Spinal cord (tissue), 10 donors: Measurements from ENCODE around the gene GRK2. TPM values are rescaled to one million over a fixed set of nuclear protein-coding genes. Genes with fewer than 3 reads are reported as not detected.
"Not testable (repeated sequence)": the region's sequence is repeated elsewhere in the genome, so short reads cannot be mapped to it uniquely, and the experiment has no call there.

Experiments
- DNase-seq, 6 donors: peaks; one replicate each; pipeline versions ENCODE4 v3.0.0 to v3.0.0-alpha.2; 2013 to 2015; ENCODE audit warnings: low spot score in 6 of 6, low read depth in 4 of 6
- H3K27ac ChIP-seq: one replicate; pipeline ENCODE4 v1.5.1; 2013; ENCODE audit warnings: low read depth, low read length, control low read depth
- H3K27me3 ChIP-seq: one replicate; pipeline ENCODE4 v1.6.1; 2013; ENCODE audit warnings: low read length; ENCODE audit not compliant: control insufficient read depth, insufficient read depth
- H3K36me3 ChIP-seq: one replicate; pipeline ENCODE4 v1.6.1; 2013; ENCODE audit warnings: low read length; ENCODE audit not compliant: control insufficient read depth, insufficient read depth
- H3K4me1 ChIP-seq: one replicate; pipeline ENCODE4 v1.6.1; 2013; ENCODE audit warnings: low read length; ENCODE audit not compliant: control insufficient read depth, insufficient read depth
- H3K4me3 ChIP-seq: one replicate; pipeline ENCODE4 v1.5.1; 2013; ENCODE audit warnings: low read depth, low read length, control low read depth
- H3K9me3 ChIP-seq: one replicate; pipeline ENCODE4 v1.6.1; 2013; ENCODE audit warnings: low read length; ENCODE audit not compliant: control insufficient read depth, insufficient read depth
- WGBS: methylation state at CpG from one replicate; pipeline ENCODE4 v1.1.5; 2013; ENCODE audit warnings: missing lambda C conversion rate; ENCODE audit not compliant: insufficient coverage; 5-methylcytosine and 5-hydroxymethylcytosine counted together
- polyA plus RNA-seq, 2 donors: library from polyadenylated mRNA; unstranded; fragments of 120-200 nt; gene quantifications; one replicate each; pipeline ENCODE4 v1.2.1, GENCODE V29; 2013; ENCODE audit not compliant: insufficient read length in 2 of 2
- total RNA-seq, 2 donors: library from RNA; depleted of rRNA in 1 of 2; stranded (reverse); fragments of 120-200 nt in 1 of 2; fragments of >200 nt in 1 of 2; gene quantifications; one replicate each; pipeline versions ENCODE4 v1.2.3 to v1.2.4, GENCODE V29; 2013 to 2014
- donor health status: healthy.

GRK2 gene
- total and polyA plus RNA-seq, 4 donors = 44.6 to 125 (median 75.8) TPM

DNA sequence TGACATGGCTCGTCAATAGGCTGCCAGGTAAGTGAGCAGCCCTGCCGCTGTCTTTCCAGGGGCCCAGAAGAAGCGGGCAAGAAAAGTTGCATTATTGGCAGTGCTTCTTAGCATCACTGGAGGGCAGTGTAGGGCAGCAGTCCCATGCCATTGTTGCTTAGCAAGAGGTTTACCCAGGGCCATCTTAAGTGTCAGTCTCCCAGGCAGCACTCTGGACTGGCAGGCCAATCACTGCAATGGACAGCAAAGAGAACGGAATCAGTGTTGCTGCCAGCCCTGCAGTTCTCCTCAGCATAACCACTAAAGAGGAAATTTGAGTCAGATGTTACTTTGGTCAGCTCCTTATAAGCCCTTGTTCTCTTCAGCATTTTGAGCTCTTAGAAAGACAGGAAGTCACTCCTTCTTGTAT lies 13.4 kb upstream of the GRK2 start:
- Histone ChIP-seq H3K27me3 (no peaks in the 10 kb centered on the region), H3K36me3 (peaks cover 76% of the 10 kb centered on the region), H3K4me1 (peaks cover 6% of the 10 kb centered on the region), H3K27ac (peak overlapping the region; percentile 59), H3K4me3 (no peak overlapping the region), H3K9me3 (no peaks in the 10 kb centered on the region)
- peak in 2 of 6 donors; percentile 17 to 43 for DNase-seq
- WGBS = 91% methylated on average over 4 of the region's 4 CpGs

DNA sequence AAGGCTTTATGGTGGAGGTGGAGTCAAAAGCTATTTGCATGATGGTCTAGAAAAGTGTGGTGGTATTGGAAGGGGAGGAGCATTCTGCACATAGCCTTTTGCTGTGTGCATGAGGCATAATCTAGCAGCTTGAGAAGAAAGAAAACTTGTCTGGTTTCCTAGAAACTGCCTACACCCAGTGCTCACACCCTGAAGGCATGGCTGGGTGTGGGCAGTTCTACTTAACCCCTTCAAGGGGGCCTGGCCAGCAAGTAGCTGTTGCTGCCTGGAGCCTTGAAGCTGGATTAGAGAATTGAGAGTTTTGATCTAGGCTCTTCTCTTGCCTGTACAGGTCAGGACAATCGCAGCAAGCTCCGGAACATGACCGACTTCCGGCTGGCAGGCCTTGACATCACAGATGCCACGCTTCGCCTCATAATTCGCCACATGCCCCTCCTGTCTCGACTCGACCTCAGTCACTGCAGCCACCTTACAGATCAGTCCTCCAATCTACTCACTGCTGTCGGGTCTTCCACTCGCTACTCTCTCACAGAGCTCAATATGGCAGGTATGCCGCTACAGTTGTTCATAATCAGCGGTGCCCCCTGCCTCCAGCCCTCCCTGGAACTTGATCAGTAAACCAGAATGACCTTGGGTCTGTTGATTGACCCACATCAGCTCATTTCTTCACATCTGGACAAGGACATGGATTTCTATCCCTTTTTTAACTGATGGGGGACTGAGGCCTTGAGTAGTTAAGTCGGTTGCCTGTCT lies 12.2 kb upstream of the GRK2 start:
- WGBS = 96% methylated on average over 14 of the region's 14 CpGs
- Histone ChIP-seq H3K9me3 (no peaks in the 10 kb centered on the region), H3K36me3 (peaks cover 71% of the 10 kb centered on the region), H3K4me1 (peaks cover 6% of the 10 kb centered on the region), H3K4me3 (no peak overlapping the region), H3K27ac (peak overlapping the region; percentile 67), H3K27me3 (no peaks in the 10 kb centered on the region)
- peak in 1 of 6 donors; percentile 32 for DNase-seq

DNA sequence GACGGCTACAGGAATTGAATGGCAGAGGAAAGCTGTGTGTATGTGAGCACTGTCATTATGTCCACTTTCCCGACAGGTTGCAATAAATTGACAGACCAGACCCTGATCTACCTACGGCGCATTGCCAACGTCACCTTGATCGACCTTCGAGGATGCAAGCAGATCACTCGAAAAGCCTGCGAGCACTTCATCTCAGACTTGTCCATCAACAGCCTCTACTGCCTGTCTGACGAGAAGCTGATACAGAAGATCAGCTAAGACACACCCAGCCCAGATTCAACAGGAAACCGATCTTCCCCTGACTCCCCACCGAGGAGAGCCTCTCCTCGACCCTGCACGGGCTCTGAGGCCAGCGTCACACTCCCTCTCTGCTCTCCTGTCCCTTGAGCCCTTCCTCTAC lies 11.5 kb upstream of the GRK2 start:
- 91% methylated on average over 10 of the region's 15 CpGs for WGBS
- no peak for DNase-seq
- Histone ChIP-seq H3K4me3 (no peak overlapping the region), H3K4me1 (peaks cover 6% of the 10 kb centered on the region), H3K9me3 (no peaks in the 10 kb centered on the region), H3K27ac (no peak overlapping the region), H3K36me3 (peaks cover 66% of the 10 kb centered on the region), H3K27me3 (no peaks in the 10 kb centered on the region)

DNA sequence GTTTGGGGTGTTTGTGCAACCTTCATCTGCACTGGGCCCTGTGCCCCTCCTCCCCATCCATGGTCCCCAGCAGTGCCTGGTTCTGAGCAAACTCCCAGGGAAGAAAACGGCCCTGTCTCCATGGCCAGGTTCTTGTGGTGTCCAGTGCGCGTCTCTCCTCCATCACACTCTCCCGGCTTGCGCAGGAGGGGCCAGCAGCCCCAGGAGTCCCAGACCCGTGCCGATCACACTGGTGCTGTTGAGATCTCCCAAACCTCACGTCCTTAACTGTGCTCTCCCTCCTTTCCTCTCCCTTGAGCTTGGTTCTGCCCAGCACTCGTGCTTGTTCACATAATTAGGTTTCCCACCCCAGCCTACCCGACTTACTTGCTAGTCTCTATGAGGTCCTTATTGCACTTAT lies 10.9 kb upstream of the GRK2 start:
- H3K27ac ChIP-seq = no peak overlapping the region
- no peak for DNase-seq
- H3K27me3 ChIP-seq = no peaks in the 10 kb centered on the region
- H3K36me3 ChIP-seq = peaks cover 61% of the 10 kb centered on the region
- no peak overlapping the region for H3K4me3 ChIP-seq
- 88% methylated on average over 9 of the region's 10 CpGs for WGBS
- no peaks in the 10 kb centered on the region for H3K9me3 ChIP-seq
- peaks cover 6% of the 10 kb centered on the region for H3K4me1 ChIP-seq

DNA sequence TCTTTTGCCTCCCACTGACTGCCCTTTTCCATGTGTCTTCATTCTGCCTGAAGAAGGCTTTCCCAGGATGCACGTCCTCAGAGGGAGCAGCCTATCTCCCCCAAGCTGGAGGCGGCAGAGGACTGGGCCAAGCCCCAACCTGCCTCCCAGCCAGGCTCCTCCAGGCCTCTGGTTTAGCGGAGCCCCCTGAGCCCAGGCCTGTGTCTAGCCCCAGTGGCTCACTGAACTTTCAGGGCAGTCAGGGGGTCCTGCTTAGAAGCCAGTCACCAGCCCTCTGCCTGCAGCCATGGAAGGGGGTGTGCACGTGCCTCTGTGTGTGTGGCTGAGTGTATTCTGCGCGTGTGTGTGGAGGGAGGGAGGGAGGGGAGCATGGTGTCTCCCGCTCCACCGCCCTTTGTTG lies 10.4 kb upstream of the GRK2 start:
- H3K9me3 ChIP-seq = no peaks in the 10 kb centered on the region

DNA sequence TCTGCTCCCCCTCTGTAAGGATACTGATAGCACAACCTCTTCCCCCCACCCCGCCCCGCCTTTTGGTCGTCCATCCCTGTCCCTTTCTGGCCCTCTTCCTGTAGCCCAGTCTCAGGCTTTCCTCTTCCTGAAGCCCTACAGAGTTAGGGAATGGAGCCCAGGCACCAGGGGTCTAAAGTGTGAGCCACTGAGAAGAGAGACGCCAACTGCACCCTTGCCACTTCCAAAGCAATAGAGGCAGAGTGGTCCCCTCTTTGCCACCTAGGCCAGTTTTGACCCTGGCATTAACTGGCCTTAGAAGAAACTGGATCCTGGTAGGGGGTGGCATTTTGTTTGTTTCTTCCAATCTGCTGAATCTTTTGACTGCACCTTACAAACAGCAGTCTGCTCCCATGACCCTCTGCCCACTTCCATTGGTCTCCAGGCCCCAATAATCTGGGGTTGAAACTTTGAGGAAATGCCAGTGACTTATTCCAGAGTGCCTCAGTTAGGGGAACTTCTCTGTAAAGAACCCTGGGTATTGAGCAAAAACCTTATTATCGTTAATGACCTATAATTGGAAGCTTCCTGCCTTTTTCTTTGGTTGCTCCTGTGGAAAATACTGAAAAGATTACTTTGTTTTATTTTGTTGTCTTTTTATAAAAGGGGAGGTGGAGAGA lies 9.7 kb upstream of the GRK2 start:
- DNase-seq = no peak
- 76% methylated on average over 3 of the region's 5 CpGs for WGBS
- no peak overlapping the region for H3K27ac ChIP-seq
- H3K9me3 ChIP-seq = no peaks in the 10 kb centered on the region
- H3K4me1 ChIP-seq = peaks cover 11% of the 10 kb centered on the region
- peaks cover 54% of the 10 kb centered on the region for H3K36me3 ChIP-seq
- H3K27me3 ChIP-seq = no peaks in the 10 kb centered on the region
- no peak overlapping the region for H3K4me3 ChIP-seq

More for the DNA sequence above, 10.4 kb upstream of the GRK2 start:
- WGBS = 77% methylated on average over 7 of the region's 8 CpGs
- H3K27me3 ChIP-seq = no peaks in the 10 kb centered on the region
- no peak overlapping the region for H3K4me3 ChIP-seq
- peaks cover 6% of the 10 kb centered on the region for H3K4me1 ChIP-seq
- peaks cover 56% of the 10 kb centered on the region for H3K36me3 ChIP-seq
- no peak overlapping the region for H3K27ac ChIP-seq
- DNase-seq = no peak

DNA sequence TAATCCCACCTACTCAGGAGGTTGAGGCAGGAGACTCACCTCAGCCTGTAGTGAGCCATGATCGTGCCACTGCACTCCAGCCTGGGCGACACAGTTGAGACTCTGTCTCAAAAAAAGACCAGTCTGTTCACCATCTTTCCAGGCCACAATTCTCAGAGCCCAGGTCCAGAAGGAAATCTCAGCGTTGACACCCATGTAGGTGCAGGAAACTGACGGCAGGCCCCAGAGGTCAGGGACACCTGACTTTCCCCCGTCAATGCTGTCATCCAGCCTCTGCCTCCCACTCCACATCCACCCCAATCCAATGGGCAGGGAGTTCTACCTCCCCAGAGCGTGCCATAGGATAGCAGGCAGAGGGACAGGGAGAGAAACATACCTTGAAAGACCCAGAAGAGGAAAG lies 5.9 kb upstream of the GRK2 start:
- WGBS = 89% methylated on average over 4 of the region's 6 CpGs
- Histone ChIP-seq H3K9me3 (no peaks in the 10 kb centered on the region), H3K36me3 (peaks cover 21% of the 10 kb centered on the region)

DNA sequence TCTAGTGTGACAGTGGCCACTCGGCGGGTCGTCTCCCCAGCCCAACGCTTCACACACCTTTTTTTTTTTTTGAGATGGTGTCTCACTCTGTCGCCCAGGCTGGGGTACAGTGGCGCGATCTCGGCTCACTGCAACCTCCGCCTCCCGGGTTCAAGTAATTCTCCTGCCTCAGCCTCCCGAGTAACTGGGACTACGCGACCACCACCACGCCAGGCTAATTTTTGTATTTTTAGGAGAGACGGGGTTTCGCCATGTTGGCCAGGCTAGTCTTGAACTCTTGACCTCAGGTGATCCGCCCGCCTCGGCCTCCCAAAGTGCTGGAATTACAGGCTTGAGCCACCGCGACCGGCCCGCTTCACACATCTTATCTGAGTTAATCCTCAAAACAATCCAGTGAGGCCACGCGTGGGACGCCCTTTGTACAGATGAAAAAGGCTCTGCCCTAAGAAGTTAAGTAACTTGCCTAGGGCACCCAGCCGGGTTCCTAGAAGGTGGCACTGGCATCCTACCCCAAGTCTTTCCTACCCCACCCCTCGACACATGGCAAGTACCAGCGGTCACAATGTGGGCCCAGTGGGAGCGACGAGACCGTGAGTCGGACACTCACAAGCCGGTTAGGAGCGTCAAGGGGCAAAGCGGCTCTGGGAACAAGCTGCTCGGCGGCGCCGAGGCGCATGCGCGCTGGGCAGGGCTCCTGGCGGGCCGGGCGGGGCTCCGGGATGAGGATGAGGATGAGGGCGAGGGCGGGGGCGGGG lies 5.2 kb upstream of the GRK2 start:
- peak overlapping the region; percentile 35 for H3K4me3 ChIP-seq
- H3K27me3 ChIP-seq, H3K27ac ChIP-seq, H3K9me3 ChIP-seq: not testable (repeated sequence)
- H3K4me1 ChIP-seq = peaks cover 30% of the 10 kb centered on the region
- H3K36me3 ChIP-seq = peaks cover 14% of the 10 kb centered on the region
- 27% methylated on average over 27 of the region's 50 CpGs for WGBS
- peak in 2 of 6 donors; percentile 72 to 77 for DNase-seq

More for the DNA sequence above, 5.9 kb upstream of the GRK2 start:
- H3K27ac ChIP-seq = no peak overlapping the region
- no peaks in the 10 kb centered on the region for H3K27me3 ChIP-seq
- H3K4me1 ChIP-seq = peaks cover 24% of the 10 kb centered on the region
- DNase-seq = no peak
- H3K4me3 ChIP-seq = no peak overlapping the region

DNA sequence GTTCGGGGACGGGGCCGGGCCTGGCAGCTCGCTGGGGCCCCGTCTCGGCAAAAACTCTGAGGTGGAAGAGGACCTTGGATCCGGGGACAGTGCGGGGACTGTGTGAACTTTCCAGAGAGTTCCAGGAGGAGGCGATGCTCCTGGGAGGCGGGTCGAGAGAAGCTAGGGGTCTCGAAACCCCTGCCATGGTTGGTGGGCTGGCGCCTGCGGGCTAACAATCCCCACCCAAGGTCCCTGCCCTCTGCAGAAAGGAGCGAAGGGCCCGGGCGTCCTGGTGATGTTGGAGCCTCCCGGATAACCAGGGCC lies 4.7 kb upstream of the GRK2 start:
- peaks cover 9% of the 10 kb centered on the region for H3K36me3 ChIP-seq
- H3K4me3 ChIP-seq = peak overlapping the region; percentile 16
- DNase-seq = no peak
- H3K27me3 ChIP-seq = no peaks in the 10 kb centered on the region
- H3K27ac ChIP-seq = no peak overlapping the region
- peaks cover 31% of the 10 kb centered on the region for H3K4me1 ChIP-seq
- no peaks in the 10 kb centered on the region for H3K9me3 ChIP-seq
- 5% methylated on average over 18 of the region's 18 CpGs for WGBS
